HG03196 (cell line): ENCODE measurements around the gene KRTAP10-4.
"Not testable (repeated sequence)": the region's sequence is repeated elsewhere in the genome, so short reads cannot be mapped to it uniquely, and the experiment has no call there.

ENCODE experiments used
- ATAC-seq: cut with Tn5 transposase; IDR thresholded peaks from one replicate; pipeline ENCODE4 v1.9.1; 2021; ENCODE audit not compliant: unreplicated experiment

KRTAP10-4 gene

DNA sequence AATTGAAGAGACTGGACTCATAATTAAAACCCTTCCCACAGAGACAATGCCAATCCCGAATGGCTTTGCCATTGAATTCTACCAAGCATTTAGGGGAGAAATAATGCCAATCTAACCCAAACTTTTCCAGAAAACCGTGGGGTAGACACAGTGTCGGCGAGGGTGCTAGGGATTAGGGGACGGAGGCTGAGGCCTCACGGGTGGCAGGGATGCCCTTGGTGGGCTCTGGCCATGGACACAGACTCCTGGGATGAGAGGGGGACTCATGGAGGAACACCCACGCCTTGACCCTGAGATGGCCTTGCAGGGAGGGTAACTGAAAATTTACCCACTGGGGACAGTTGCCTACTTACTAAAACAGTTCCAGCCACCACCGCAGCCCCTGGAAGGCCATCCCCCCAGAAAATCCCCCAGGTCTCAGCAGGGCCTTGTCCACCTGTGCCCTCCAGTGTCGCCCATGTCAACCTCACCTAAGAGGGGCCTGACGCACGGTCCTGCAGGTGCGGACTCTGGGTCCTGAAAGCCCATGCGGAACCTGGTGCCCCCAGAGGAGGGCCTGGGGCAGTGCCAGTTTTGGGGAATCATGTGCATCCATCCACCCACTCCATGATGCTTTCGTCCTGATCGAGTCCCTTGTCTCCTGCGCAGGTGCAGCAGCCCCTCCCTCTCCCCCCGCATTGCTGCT, 5.0 kb downstream of the KRTAP10-4 start:
- no peak for ATAC-seq

DNA sequence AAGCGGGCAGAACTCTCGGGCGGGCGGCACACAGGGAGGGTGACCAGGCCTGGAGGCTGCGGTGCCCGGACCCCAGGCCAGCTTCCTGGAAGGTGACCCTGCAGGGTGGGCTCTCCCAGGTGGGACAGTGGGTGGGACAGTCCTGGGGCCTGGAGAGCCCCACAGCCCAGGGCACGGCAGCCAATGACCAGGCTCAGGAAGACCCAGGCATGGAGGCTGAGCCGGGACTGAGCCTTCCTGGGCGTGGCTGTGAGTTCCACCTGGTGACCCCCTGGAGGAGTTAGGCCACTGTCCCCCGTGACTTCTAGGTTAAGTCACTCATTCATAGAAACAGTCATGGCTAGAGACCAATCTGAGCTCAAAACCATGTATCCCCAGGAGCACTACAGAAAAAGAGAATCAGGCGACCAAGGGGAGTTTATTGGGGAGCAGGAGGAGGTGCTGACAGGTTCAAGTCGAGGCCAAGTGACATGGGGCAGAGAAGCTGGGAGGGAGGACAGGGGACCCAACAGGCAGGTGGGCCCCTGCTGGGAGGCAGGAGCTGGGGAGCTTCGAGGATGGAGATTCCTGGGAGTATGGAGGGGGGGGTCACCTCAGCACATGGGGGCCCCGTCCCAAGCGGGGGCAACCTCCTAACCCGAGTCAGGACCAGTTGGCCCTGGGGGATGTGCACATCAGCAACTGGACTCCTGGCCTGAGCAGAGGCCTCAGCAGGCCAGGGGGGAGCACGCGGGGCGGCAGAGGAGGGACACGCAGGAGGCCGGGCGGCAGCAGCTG, 5.7 kb downstream of the KRTAP10-4 start:
- no peak for ATAC-seq

DNA sequence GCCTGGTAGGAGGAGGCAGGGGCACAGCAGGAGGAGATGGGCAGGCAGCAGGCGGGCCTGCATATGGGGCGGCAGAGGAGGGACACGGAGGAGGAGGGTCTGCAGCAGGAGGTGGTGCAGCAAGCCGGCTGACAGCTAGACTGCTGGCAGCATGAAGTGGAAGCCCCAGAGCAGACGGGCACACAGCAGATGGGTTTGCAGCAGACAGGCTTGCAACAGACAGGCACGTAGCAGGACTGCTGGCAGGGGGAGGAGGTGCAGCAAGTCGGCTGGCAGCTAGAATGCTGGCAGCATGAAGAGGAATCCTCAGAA, 6.3 kb downstream of the KRTAP10-4 start:
- no peak for ATAC-seq

DNA sequence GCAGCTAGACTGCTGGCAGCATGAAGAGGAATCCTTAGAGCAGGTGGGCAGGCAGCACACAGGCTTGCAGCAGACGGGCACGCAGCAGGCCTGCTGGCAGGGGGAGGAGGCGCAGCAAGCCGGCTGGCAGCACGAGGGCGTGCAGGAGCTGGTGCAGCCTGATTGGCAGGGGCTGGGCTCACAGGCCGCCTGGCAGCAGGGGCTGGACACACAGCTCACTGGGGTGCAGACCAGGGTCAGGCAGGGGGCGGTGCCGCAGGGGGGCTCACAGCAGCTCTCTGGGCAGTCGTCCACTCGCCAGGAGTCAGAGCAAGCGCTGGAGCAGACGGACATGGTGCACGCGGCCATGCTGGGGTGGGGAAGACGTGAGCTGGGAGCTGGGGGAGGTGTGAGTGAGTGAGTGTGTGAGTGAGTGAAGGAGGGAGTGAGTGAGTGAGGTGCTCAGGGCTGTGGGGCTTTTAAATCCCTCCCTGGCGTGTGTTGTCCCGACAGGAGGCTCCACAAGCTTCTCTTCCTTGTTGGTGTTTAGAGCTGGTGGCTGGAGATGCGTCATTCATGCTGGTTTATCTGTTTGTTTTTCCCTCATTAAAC, 6.8 kb downstream of the KRTAP10-4 start, which contains the start of gene KRTAP10-5:
Gene KRTAP10-5, minus strand, starts transcription at position 374 of the 591 bp plus-strand sequence. Its CDS starts 26 bp downstream, at position 348.
- not testable (repeated sequence) for ATAC-seq

GRCh38 chr21:44581158-44581557, 7.6 kb downstream of the KRTAP10-4 start:
- ATAC-seq, result no peak

DNA sequence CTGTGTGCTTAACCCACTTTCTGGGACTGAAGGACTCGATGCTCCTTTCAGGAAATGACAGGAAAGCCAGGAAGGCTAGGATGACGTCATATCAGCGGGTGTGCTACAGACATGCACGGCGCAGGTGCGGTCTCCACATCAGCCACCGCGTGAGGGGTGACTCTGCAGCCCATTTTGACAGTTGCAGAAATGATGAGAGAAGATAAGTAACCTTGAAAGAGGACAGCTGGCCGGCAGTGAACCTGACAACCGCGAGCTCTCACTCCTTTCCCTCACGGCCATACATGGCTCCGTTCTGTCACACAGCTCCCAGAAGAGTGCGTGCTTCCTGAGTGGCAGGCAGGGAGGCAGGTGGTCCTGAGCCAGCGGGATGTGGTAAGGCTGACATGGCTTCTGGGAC, 8.5 kb downstream of the KRTAP10-4 start:
- ATAC-seq, result no peak

DNA sequence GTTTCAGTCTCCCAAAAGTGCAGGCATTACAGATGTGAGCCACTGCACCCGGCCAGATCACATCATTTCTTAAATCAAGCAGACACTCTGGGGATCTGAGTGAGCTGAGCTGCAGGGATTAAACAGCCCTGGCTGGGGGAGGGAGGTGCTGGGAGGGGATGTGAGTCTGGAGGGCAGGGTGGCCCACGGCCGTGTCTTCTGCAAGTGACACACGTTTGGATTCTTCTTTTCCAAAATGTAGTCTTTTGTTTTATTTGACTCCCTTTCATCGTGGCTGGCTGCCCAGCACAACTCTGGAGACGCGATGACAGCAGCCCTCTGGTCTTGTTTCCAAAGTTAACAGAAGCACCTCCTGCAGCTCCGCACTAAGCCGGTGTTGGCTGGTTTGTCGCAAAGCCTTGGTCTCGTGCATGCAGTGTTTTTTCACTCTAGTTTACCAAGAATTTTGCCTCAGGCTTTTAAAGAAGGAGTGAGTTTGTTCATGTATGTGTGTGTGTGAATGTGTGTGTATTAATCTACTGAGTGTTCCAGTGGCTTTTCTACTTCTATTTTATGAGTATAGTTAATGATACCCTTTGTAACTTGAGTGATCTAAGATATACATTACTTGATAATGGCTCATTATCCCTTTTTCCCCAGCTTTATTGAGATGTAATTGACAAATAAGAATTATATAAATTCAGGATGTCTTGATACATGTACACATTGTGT, 9.7 kb downstream of the KRTAP10-4 start:
- no peak for ATAC-seq

DNA sequence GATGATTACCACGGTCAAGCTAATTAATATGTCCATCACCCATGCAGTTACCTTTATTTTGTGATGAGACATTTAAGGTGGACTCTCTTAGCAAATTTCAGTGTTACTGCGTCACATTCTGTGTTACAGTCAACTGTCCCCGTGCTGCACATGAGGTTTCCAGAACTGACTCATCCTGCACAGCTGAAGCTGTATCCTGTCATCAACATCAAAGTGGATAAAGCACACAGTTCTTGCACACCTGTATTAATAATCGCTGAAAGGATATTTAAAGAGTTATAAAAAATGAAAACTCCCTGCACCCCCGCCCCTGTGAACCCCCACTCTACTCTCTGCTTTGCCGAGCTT, 10.2 kb downstream of the KRTAP10-4 start:
- ATAC-seq, result no peak

GRCh38 chr21:44585892-44586291, 12.4 kb downstream of the KRTAP10-4 start:
- ATAC-seq, result no peak

DNA sequence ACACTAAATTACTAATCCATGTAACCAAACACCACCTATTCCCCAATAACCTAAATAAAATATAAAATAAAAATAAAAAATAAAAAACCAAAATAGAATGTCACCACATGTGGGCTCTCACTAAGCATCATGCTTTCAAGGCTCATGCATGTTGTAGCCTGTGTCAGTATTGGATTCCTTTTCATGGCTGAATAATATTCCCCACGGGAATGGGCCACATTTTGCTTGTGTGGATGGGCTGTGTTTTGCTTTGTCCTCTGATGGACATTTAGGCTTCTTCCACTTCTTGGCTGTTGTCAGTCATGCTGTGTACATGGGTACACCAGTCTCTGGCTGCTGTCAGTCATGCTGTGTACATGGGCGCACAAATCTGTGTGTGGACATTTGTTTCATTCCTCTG, 15.6 kb downstream of the KRTAP10-4 start:
- no peak for ATAC-seq

DNA sequence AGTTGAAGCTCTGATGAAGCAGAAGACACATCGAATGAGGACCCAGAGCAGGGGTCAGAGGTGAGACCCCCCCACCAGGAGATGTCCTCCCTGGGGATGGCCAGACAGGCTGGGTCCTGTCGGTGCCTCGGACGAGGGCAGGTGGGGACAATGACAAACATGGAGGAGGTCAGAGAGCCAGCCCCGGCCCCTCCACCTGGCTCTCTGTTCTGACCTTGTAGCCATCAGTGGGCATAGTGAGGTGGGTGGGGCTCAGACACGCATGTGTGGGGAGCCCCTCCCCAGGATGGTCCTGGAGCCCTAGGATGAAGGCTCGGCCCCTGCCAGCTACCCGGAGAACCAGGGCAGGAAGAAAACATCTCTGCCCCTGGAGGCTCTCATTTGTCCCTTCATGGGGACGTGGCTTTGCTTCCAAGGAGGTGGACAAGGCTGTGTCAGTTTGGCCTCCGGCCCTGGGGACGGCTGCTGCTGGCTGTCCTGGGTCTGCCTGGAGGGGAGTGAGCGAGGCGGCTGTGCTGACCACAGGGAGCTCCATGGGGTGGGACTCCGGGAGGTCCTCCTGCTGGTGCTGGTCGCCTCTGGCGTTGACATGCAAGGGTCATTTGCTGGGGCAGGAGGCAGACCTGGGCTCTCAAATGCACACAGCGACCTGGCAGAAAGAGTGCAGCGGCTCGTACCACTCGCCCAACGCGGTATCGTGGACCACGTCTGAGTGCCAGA, 16.2 kb downstream of the KRTAP10-4 start:
- no peak for ATAC-seq

- ATAC-seq, result no peak
These were observed 16.8 kb downstream of the KRTAP10-4 start for GRCh38 chr21:44590311-44590721.

DNA sequence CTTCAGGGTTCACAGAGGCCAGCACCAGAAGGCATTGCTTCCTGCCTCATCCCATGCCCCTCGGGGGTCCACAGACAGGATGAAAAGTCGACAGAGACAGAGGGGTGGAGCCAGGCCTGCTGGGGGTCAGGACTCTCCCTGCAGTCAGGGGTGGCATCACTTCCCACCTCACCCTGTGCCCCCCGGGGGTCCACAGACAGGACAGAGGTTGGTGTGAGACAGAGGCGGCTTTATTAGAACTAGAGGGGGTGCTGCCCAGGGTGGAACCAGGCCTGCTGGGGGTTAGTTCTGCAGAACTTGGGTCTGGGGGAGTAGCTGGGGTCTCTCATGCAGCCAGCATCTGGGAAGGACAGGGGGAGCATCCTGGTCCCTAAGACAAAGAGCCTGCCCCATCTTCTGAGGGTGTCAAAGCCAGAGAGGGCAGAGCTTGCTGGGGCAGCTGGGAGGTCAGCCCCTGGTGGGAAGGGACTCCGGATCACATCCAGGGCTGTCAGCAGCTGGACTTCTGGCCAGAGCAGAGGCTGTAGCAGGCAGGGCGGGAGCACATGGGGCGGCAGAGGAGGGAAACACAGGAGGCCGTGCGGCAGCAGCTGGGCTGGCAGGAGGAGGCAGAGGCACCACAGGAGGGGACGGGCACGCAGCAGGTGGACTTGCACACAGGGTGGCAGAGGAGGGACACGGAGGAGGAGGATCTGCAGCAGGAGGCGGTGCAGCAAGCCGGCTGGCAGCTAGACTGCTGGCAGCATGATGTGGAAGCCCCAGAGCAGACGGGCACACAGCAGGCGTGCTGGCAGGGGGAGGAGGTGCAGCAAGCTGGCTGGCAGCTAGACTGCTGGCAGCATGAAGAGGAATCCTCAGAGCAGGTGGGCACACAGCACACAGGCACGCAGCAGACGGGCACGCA, 17.6 kb downstream of the KRTAP10-4 start:
- not testable (repeated sequence) for ATAC-seq

GRCh38 chr21:44591801-44592130, 18.2 kb downstream of the KRTAP10-4 start:
- ATAC-seq, result not testable (repeated sequence)

DNA sequence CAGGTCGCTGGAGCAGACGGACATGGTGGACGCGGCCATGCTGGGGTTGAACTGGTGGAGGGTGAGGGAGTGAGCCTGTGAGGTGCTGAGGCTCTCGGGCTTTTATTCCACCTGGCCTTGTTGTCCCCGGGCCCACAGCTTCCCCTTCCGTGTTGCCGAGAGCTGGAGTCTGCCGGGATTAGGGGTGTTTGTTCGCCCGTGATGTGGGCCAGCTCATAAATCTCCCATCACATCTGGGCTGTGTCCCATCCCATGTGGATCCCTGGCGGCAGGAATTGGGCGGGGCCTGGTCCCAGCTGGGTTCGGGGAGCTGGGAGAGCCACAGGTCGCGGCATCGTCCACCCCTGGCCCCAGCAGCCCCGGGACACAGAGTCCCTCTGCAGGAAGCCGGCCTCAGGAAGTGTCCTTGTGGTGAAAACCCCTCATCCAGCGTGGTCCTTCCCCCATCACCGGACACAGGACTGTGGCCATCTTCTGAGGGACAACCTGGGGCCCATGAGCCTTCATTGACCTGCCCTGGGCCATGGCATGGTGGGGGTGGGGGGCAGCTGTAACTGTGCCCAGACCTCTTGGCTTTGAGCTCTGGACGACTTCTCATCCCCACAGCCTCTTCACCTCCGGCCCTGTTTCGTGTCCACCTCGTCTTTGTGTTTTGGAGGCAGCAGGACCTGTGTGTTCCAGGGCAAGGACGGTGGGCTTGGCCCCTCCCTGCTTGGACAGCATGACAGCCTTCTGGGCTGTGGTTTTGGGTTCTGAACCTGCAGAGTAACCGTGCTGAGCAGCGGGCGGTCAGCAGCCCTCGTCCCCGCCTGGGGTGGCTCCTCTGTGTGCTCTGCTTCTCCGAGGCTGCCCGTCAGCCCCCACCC, 19.1 kb downstream of the KRTAP10-4 start, which contains the start of gene KRTAP10-6:
Gene KRTAP10-6, minus strand, starts transcription at position 60 of the 866 bp plus-strand sequence. Its CDS starts 21 bp downstream, at position 39.
- no peak for ATAC-seq

GRCh38 chr21:44593598-44594405, 20.3 kb downstream of the KRTAP10-4 start:
- ATAC-seq, result no peak

DNA sequence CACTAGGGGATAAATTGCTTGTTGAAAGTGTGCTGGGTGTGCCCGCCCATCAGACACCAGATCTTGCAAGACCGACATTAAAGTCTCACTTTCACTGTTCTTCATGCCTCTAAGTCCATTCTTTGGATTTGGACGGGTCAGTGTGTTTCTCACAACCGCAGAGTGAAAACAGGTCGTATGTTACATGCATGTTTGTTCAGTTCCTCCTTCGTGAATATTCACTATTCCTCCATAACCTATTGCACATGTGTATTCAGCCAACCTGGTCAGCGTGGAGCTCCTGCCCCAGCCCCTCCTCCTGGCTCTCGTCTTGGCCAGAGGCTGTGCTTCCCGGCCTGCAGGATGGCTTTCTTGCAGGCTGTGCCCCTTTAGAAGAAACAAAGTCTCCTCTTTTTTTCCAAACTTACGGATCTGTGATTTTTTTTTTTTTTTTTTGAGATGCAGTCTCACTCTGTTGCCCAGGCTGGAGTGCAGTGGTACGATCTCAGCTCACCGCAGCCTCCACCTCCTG, 20.9 kb downstream of the KRTAP10-4 start:
- no peak for ATAC-seq

- no peak for ATAC-seq
These were observed 22.0 kb downstream of the KRTAP10-4 start for GRCh38 chr21:44595524-44595923.
